Progenitor cell of endocrine pancreas (in vitro differentiated cells): ENCODE measurements around the gene TPD52L1. TPM values are rescaled to one million over a fixed set of nuclear protein-coding genes. Genes with fewer than 3 reads are reported as not detected.
A peak's percentile ranks its signal among the peaks of the same experiment; 100 is the strongest.

Experiments
- DNase-seq: peaks from one replicate; pipeline ENCODE4 v3.0.0; 2021; ENCODE audit warnings: low spot score; ENCODE audit not compliant: unreplicated experiment
- H3K27ac Mint-ChIP-seq: 2 replicates; pipeline ENCODE4 v1.8.0; 2021; ENCODE audit warnings: mild to moderate bottlenecking, moderate library complexity, mixed read lengths
- H3K27me3 Mint-ChIP-seq: 2 replicates; pipeline ENCODE4 v1.8.0; 2021; ENCODE audit warnings: mixed read lengths
- H3K36me3 Mint-ChIP-seq: 2 replicates; pipeline ENCODE4 v1.8.0; 2022; ENCODE audit warnings: mixed read lengths; ENCODE audit not compliant: insufficient read depth
- H3K4me1 Mint-ChIP-seq: 2 replicates; pipeline ENCODE4 v1.8.0; 2021; ENCODE audit warnings: low read depth, mixed read lengths
- H3K4me3 Mint-ChIP-seq: 2 replicates; pipeline ENCODE4 v1.8.0; 2021; ENCODE audit warnings: low read depth, mild to moderate bottlenecking, moderate library complexity, mixed read lengths
- H3K9me3 Mint-ChIP-seq: 2 replicates; pipeline ENCODE4 v1.8.0; 2021; ENCODE audit warnings: low read depth, mixed read lengths
- CTCF ChIP-seq: fragments of 200-600 bp; sonication (generic); IDR thresholded peaks from one replicate; pipeline ENCODE4 v1.5.0; 2021; ENCODE audit warnings: antibody characterized with exemption, mild to moderate bottlenecking; ENCODE audit not compliant: unreplicated experiment
- long read RNA-seq: library from polyadenylated mRNA; unstranded; transcript quantifications from one replicate; pipeline ENCODE4 v2.0.0, GENCODE V29; 2020
- total RNA-seq: library from RNA; stranded (reverse); gene quantifications from 2 replicates; pipeline ENCODE4 v1.2.1, GENCODE V29; 2021

Gene TPD52L1
- 33.8 and 39.6 TPM in 2 replicates for total RNA-seq
- long read RNA-seq, transcript TPD52L1-203 (6 exons, 1,308 nt) = minor isoform, 10 of 65 reads
- long read RNA-seq, transcript TPD52L1-213 (7 exons, 2,356 nt) = major isoform, 30 of 65 reads
- long read RNA-seq, transcript TPD52L1-202 (5 exons, 2,147 nt) = minor isoform, 7 of 65 reads
- long read RNA-seq, transcript TPD52L1-211 (7 exons, 1,022 nt) = minor isoform, 5 of 65 reads
- long read RNA-seq, partial matches to known transcripts = 0 of 65 reads
- long read RNA-seq, other reads (novel, unspliced or antisense) = 6 of 65 reads

GRCh38 chr6:125153391-125154117, at the start of gene TPD52L1:
TPD52L1 (plus strand) TSS chr6:125153773; CDS start chr6:125153952, 179 bp downstream.
- peak within 1 kb of the TSS; percentile 93 for H3K4me3 Mint-ChIP-seq
- H3K4me1 Mint-ChIP-seq = peaks cover 2% of the 10 kb centered on the region
- H3K36me3 Mint-ChIP-seq = no peaks in the 10 kb centered on the region
- H3K9me3 Mint-ChIP-seq = no peaks in the 10 kb centered on the region
- peak; percentile 92 for TF ChIP-seq CTCF
- DNase-seq = peak; percentile 75
- peak within 1 kb of the TSS; percentile 85 for H3K27ac Mint-ChIP-seq
- H3K27me3 Mint-ChIP-seq = peaks cover 23% of the 10 kb centered on the region

- Mint-ChIP-seq H3K4me1 (peaks cover 3% of the 10 kb centered on the region), H3K36me3 (no peaks in the 10 kb centered on the region), H3K9me3 (peaks cover 6% of the 10 kb centered on the region), H3K4me3 (no peak overlapping the region), H3K27me3 (peaks cover 29% of the 10 kb centered on the region), H3K27ac (no peak overlapping the region)
- no peak for DNase-seq
- TF ChIP-seq CTCF = no peak
These were observed 49.1 kb upstream of the TPD52L1 start for GRCh38 chr6:125104425-125104824.

GRCh38 chr6:125107048-125107447, 46.5 kb upstream of the TPD52L1 start:
- no peak for DNase-seq
- peaks cover 3% of the 10 kb centered on the region for H3K4me1 Mint-ChIP-seq
- H3K9me3 Mint-ChIP-seq = peaks cover 29% of the 10 kb centered on the region
- no peak overlapping the region for H3K4me3 Mint-ChIP-seq
- no peak overlapping the region for H3K27ac Mint-ChIP-seq
- H3K36me3 Mint-ChIP-seq = peaks cover 1% of the 10 kb centered on the region
- TF ChIP-seq CTCF = no peak
- peaks cover 3% of the 10 kb centered on the region for H3K27me3 Mint-ChIP-seq

GRCh38 chr6:125107896-125108295, 45.7 kb upstream of the TPD52L1 start:
- Mint-ChIP-seq H3K4me1 (peaks cover 2% of the 10 kb centered on the region), H3K27me3 (no peaks in the 10 kb centered on the region), H3K27ac (no peak overlapping the region), H3K4me3 (no peak overlapping the region), H3K9me3 (peaks cover 35% of the 10 kb centered on the region), H3K36me3 (peaks cover 5% of the 10 kb centered on the region)
- no peak for TF ChIP-seq CTCF
- DNase-seq = no peak

- DNase-seq = no peak
- Mint-ChIP-seq H3K36me3 (peaks cover 5% of the 10 kb centered on the region), H3K27me3 (no peaks in the 10 kb centered on the region), H3K27ac (no peak overlapping the region), H3K4me3 (no peak overlapping the region), H3K4me1 (no peaks in the 10 kb centered on the region), H3K9me3 (peaks cover 35% of the 10 kb centered on the region)
- TF ChIP-seq CTCF = no peak
These were observed 43.5 kb upstream of the TPD52L1 start for GRCh38 chr6:125110056-125110455.
